ENCODE results near the gene PDE9A.

DNA sequence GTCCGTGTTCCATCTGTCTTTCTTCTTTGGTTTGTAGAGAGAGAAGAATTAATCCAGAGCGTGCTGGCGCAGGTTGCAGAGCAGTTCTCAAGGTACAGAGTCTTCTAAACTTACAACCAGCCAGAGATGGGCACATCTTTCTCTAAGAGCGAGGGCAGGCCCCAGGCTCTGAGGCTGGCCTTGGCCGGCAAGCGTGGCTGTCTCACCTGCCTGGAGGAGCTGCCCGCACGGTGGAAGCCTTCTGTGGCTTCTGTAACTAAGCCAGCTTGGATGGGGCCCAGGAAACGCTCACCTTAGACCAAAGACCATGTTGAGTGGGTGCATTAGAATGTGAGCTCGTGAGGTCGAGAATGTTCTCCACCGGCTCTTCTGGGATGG is 78.6 kb downstream of the PDE9A start:
- TF ChIP-seq, protein P1, sequence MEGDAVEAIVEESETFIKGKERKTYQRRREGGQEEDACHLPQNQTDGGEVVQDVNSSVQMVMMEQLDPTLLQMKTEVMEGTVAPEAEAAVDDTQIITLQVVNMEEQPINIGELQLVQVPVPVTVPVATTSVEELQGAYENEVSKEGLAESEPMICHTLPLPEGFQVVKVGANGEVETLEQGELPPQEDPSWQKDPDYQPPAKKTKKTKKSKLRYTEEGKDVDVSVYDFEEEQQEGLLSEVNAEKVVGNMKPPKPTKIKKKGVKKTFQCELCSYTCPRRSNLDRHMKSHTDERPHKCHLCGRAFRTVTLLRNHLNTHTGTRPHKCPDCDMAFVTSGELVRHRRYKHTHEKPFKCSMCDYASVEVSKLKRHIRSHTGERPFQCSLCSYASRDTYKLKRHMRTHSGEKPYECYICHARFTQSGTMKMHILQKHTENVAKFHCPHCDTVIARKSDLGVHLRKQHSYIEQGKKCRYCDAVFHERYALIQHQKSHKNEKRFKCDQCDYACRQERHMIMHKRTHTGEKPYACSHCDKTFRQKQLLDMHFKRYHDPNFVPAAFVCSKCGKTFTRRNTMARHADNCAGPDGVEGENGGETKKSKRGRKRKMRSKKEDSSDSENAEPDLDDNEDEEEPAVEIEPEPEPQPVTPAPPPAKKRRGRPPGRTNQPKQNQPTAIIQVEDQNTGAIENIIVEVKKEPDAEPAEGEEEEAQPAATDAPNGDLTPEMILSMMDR (IDR thresholded peaks at IDR 0.05; ENCODE audit: poor library complexity), result no peak
- no peak for TF ChIP-seq EZH2 (IDR thresholded peaks at IDR 0.05; ENCODE audit: borderline replicate concordance)
